ENCODE results near the gene VIL1.

VIL1 gene

DNA sequence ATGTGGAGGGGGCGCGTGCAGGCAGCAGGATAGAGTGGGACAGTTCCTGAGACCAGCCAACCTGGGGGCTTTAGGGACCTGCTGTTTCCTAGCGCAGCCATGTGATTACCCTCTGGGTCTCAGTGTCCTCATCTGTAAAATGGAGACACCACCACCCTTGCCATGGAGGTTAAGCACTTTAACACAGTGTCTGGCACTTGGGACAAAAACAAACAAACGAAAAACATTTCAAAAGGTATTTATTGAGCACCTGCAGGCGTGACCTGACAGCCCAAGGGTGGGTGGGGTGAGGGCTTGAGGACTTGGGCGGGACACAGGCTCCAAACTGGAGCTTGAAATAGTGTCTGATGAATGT, 23.9 kb upstream of the VIL1 start:
- H3K4me3 ChIP-seq (ENCODE audit: insufficient read depth, low read length, poor library complexity, severe bottlenecking) = no peak overlapping the region
- H3K27ac ChIP-seq (ENCODE audit: low read depth, low read length) = no peak overlapping the region
- TF ChIP-seq, protein P1, sequence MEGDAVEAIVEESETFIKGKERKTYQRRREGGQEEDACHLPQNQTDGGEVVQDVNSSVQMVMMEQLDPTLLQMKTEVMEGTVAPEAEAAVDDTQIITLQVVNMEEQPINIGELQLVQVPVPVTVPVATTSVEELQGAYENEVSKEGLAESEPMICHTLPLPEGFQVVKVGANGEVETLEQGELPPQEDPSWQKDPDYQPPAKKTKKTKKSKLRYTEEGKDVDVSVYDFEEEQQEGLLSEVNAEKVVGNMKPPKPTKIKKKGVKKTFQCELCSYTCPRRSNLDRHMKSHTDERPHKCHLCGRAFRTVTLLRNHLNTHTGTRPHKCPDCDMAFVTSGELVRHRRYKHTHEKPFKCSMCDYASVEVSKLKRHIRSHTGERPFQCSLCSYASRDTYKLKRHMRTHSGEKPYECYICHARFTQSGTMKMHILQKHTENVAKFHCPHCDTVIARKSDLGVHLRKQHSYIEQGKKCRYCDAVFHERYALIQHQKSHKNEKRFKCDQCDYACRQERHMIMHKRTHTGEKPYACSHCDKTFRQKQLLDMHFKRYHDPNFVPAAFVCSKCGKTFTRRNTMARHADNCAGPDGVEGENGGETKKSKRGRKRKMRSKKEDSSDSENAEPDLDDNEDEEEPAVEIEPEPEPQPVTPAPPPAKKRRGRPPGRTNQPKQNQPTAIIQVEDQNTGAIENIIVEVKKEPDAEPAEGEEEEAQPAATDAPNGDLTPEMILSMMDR (IDR thresholded peaks at IDR 0.05; ENCODE audit: insufficient read depth, low read length, poor library complexity, severe bottlenecking) = no peak
- TF ChIP-seq EZH2phosphoT487 (conservative IDR thresholded peaks at IDR 0.05; ENCODE audit: low read length) = no peak
- no peaks in the 10 kb centered on the region for H3F3A ChIP-seq (ENCODE audit: insufficient read depth)
- no peak overlapping the region for H3K4me2 ChIP-seq (ENCODE audit: low read depth, low read length, poor library complexity, severe bottlenecking)
- no peaks in the 10 kb centered on the region for H3K9me2 ChIP-seq (replicated peaks; ENCODE audit: insufficient read depth, low read length)
- no peaks in the 10 kb centered on the region for H3K9me3 ChIP-seq (ENCODE audit: insufficient read depth, low read length)
- H3K79me2 ChIP-seq (ENCODE audit: insufficient read depth, low read length) = peaks cover 1% of the 10 kb centered on the region; the same call in 1 of the 2 replicates
- no peaks in the 10 kb centered on the region for H4K20me1 ChIP-seq (ENCODE audit: low read depth, low read length)
- H3K36me3 ChIP-seq (ENCODE audit: low read length) = no peaks in the 10 kb centered on the region
- H3K9ac ChIP-seq (ENCODE audit: low read length) = no peak overlapping the region
- no peaks in the 10 kb centered on the region for H3K27me3 ChIP-seq (ENCODE audit: low read length)
- H2AFZ ChIP-seq (ENCODE audit: low read depth, low read length, severe bottlenecking) = no peak overlapping the region

DNA sequence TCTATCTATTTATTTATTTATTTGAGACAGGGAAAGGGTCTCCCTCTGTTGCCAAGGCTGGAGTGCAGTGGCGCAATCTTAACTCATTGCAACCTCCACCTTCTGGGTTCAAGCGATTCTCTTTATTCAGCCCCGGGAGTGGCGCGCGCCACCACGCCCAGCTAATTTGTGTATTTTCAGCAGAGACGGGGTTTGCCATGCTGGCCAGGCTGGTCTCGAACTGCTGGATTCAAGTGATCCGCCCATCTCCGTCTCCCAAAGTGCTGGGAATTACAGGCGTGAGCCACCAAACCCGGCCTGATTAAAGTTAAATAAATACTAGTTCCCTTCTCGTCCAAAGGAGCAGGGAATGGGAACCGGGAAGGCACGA, 23.5 kb upstream of the VIL1 start:
- Histone ChIP-seq H3K4me3 (ENCODE audit: insufficient read depth, low read length, poor library complexity, severe bottlenecking) (peak overlapping the region; percentile 30), H2AFZ (ENCODE audit: low read depth, low read length, severe bottlenecking) (peak overlapping the region; percentile 98), H3K79me2 (ENCODE audit: insufficient read depth, low read length) (peaks cover 5% of the 10 kb centered on the region; the same call in 1 of the 2 replicates), H4K20me1 (ENCODE audit: low read depth, low read length) (no peaks in the 10 kb centered on the region), H3K36me3 (ENCODE audit: low read length) (no peaks in the 10 kb centered on the region), H3K9ac (ENCODE audit: low read length) (peak overlapping the region; percentile 64), H3K9me2 (replicated peaks; ENCODE audit: insufficient read depth, low read length) (no peaks in the 10 kb centered on the region), H3F3A (ENCODE audit: insufficient read depth) (no peaks in the 10 kb centered on the region), H3K27ac (ENCODE audit: low read depth, low read length) (no peak overlapping the region), H3K27me3 (ENCODE audit: low read length) (no peaks in the 10 kb centered on the region), H3K9me3 (ENCODE audit: insufficient read depth, low read length) (no peaks in the 10 kb centered on the region), H3K4me2 (ENCODE audit: low read depth, low read length, poor library complexity, severe bottlenecking) (peak overlapping the region; percentile 71)
- TF ChIP-seq, protein P1 (IDR thresholded peaks at IDR 0.05; ENCODE audit: insufficient read depth, low read length, poor library complexity, severe bottlenecking) = no peak
- TF ChIP-seq EZH2phosphoT487 (conservative IDR thresholded peaks at IDR 0.05; ENCODE audit: low read length) = no peak

GRCh38 chr2:218395826-218396687, 22.9 kb upstream of the VIL1 start:
- Histone ChIP-seq H3F3A (ENCODE audit: insufficient read depth) (no peaks in the 10 kb centered on the region), H3K27ac (ENCODE audit: low read depth, low read length) (peak overlapping the region; percentile 71), H3K79me2 (ENCODE audit: insufficient read depth, low read length) (peaks cover 7% of the 10 kb centered on the region; the same call in 1 of the 2 replicates), H3K27me3 (ENCODE audit: low read length) (no peaks in the 10 kb centered on the region), H3K9me3 (ENCODE audit: insufficient read depth, low read length) (no peaks in the 10 kb centered on the region), H3K9ac (ENCODE audit: low read length) (peak overlapping the region; percentile 64), H3K4me2 (ENCODE audit: low read depth, low read length, poor library complexity, severe bottlenecking) (peak overlapping the region; percentile 71), H3K4me3 (ENCODE audit: insufficient read depth, low read length, poor library complexity, severe bottlenecking) (peak overlapping the region; percentile 85), H3K9me2 (replicated peaks; ENCODE audit: insufficient read depth, low read length) (no peaks in the 10 kb centered on the region), H2AFZ (ENCODE audit: low read depth, low read length, severe bottlenecking) (peak overlapping the region; percentile 98), H3K36me3 (ENCODE audit: low read length) (no peaks in the 10 kb centered on the region), H4K20me1 (ENCODE audit: low read depth, low read length) (no peaks in the 10 kb centered on the region)
- TF ChIP-seq, protein P1 (IDR thresholded peaks at IDR 0.05; ENCODE audit: insufficient read depth, low read length, poor library complexity, severe bottlenecking) = peak; percentile 84
- TF ChIP-seq EZH2phosphoT487 (conservative IDR thresholded peaks at IDR 0.05; ENCODE audit: low read length) = no peak

All from SU-DHL-6 (cell line).